Keratinocyte (primary cell): ENCODE results near the gene HOXD1. TPM values are rescaled to one million over a fixed set of nuclear protein-coding genes. Genes with fewer than 3 reads are reported as not detected.

Experiments
- DNase-seq: peaks from one replicate; pipeline ENCODE4 v3.0.0-alpha.2; 2011; ENCODE audit warnings: low read depth, missing footprints, low spot score
- FAIRE-seq: peaks from 2 replicates; lab custom pipeline; 2011; peaks lifted over from hg19 to GRCh38; lab: Jason Lieb, UNC
- H2AFZ ChIP-seq: 2 replicates; pipeline ENCODE4 v1.6.0; 2012; ENCODE audit warnings: low read length, control low read depth, inconsistent platforms; ENCODE audit not compliant: control insufficient read depth
- H3K27ac ChIP-seq: 2 replicates; pipeline ENCODE4 v1.5.1; 2011; ENCODE audit warnings: low read length; ENCODE audit not compliant: control insufficient read depth, insufficient read depth
- H3K27me3 ChIP-seq: 3 replicates; pipeline ENCODE4 v1.6.0; 2011; ENCODE audit warnings: low read length; ENCODE audit not compliant: control insufficient read depth, insufficient read depth; ENCODE audit errors: extremely low read depth
- H3K36me3 ChIP-seq, 2 experiments: 2 replicates in 1 of 2; 3 replicates in 1 of 2; pipeline ENCODE4 v1.5.1; 2011; ENCODE audit warnings: low read length in 2 of 2, mild to moderate bottlenecking in 1 of 2; ENCODE audit not compliant: control insufficient read depth in 2 of 2, insufficient read depth in 2 of 2; ENCODE audit errors: extremely low read depth in 1 of 2
- H3K4me1 ChIP-seq: 3 replicates; pipeline ENCODE4 v1.5.1; 2011; ENCODE audit warnings: low read length; ENCODE audit not compliant: control insufficient read depth, insufficient read depth; ENCODE audit errors: extremely low read depth
- H3K4me2 ChIP-seq: 3 replicates; pipeline ENCODE4 v1.6.0; 2011; ENCODE audit warnings: low read depth, low read length; ENCODE audit not compliant: control insufficient read depth, insufficient read depth; ENCODE audit errors: extremely low read depth
- H3K4me3 ChIP-seq, 3 experiments: fragments of 200-600 bp in 1 of 3; sonication (generic) in 1 of 3; 2 replicates in 2 of 3; 3 replicates in 1 of 3; pipeline ENCODE4 v1.5.1; 2011 to 2016; ENCODE audit warnings: low read length in 3 of 3, mild to moderate bottlenecking in 3 of 3, control low read depth in 2 of 3, inconsistent platforms in 1 of 3, low read depth in 1 of 3, mixed read lengths in 1 of 3, mixed run types in 1 of 3, moderate library complexity in 1 of 3; ENCODE audit not compliant: control insufficient read depth in 2 of 3, insufficient read depth in 2 of 3; ENCODE audit errors: extremely low read depth in 1 of 3
- H3K79me2 ChIP-seq: 2 replicates; pipeline ENCODE4 v1.6.0; 2012; ENCODE audit warnings: low read length; ENCODE audit not compliant: control insufficient read depth, insufficient read depth
- H3K9ac ChIP-seq: 3 replicates; pipeline ENCODE4 v1.6.0; 2011; ENCODE audit warnings: low read length; ENCODE audit not compliant: control insufficient read depth, insufficient read depth; ENCODE audit errors: extremely low read depth
- H3K9me1 ChIP-seq: 3 replicates; pipeline ENCODE4 v1.6.0; 2011; ENCODE audit warnings: low read length; ENCODE audit not compliant: control insufficient read depth, insufficient read depth; ENCODE audit errors: extremely low read depth
- H3K9me3 ChIP-seq: 2 replicates; pipeline ENCODE4 v1.5.1; 2012; ENCODE audit warnings: low read depth, low read length; ENCODE audit not compliant: control insufficient read depth
- H4K20me1 ChIP-seq: 3 replicates; pipeline ENCODE4 v1.6.0; 2011; ENCODE audit warnings: low read length; ENCODE audit not compliant: control insufficient read depth, insufficient read depth; ENCODE audit errors: extremely low read depth
- EZH2 ChIP-seq: IDR thresholded peaks from one replicate; pipeline ENCODE4 v1.6.1; 2012; ENCODE audit warnings: inconsistent platforms, mild to moderate bottlenecking, low read length, moderate library complexity
- dilution Hi-C: fragments of 300-500 bp; cut with MboI; formaldehyde crosslinking; loops from one replicate; pipeline ENCODE4 v1.7.0; 2020; ENCODE audit warnings: low sequenced_read_pairs; ENCODE audit not compliant: extremely low pct_ligation_motif_present
- polyA plus RNA-seq, 5 experiments: library from polyadenylated mRNA; depleted of rRNA in 3 of 5; stranded (reverse) in 3 of 5; stranded (forward) in 1 of 5; unstranded in 1 of 5; fragments of >200 nt; gene quantifications; 1 replicate in 1 of 5; 2 replicates in 3 of 5; 3 replicates in 1 of 5; pipeline versions ENCODE4 v1.2.1 to v1.2.3, GENCODE V29; 2011 to 2012; ENCODE audit warnings: missing spikeins in 2 of 5, low read depth in 1 of 5, low replicate concordance in 1 of 5
- TF ChIP-seq, protein P1 (sequence below), 3 experiments: IDR thresholded peaks in 1 of 3; conservative IDR thresholded peaks in 1 of 3; optimal IDR thresholded peaks in 1 of 3; 2 replicates in 2 of 3; 3 replicates in 1 of 3; pipeline versions ENCODE3 to v1.5.1; 2011; ENCODE audit warnings: low read length in 3 of 3, mild to moderate bottlenecking in 3 of 3, moderate library complexity in 2 of 3, control low read depth in 1 of 3, inconsistent platforms in 1 of 3; ENCODE audit not compliant: insufficient read depth in 2 of 3; ENCODE audit errors: extremely low read depth in 1 of 3

HOXD1 gene
- polyA plus RNA-seq, 1 donor (not counting 4 experiments of a cell fraction or from before 2014, with no cell fraction given): not detected

DNA sequence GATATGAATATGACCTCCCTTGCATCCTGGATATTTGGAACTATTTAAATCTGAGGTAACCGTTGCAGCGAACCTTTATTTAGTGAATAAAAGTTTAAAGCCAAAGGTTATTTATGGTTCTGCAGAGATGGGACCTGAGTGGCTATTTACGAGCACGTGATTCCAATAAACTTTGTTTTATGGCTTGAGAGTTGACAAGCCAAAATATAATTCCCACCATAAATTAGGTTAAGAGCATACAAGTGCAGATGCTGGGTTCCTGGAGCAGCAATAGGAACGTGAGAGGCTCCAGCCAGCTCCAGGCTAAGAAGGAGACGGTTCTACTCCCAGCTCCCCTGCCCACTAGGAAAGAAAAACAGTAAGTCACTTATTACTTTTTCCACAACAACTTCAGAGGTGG, 42.4 kb upstream of the HOXD1 start:
- TF ChIP-seq EZH2: no peak
- TF ChIP-seq, protein P1, sequence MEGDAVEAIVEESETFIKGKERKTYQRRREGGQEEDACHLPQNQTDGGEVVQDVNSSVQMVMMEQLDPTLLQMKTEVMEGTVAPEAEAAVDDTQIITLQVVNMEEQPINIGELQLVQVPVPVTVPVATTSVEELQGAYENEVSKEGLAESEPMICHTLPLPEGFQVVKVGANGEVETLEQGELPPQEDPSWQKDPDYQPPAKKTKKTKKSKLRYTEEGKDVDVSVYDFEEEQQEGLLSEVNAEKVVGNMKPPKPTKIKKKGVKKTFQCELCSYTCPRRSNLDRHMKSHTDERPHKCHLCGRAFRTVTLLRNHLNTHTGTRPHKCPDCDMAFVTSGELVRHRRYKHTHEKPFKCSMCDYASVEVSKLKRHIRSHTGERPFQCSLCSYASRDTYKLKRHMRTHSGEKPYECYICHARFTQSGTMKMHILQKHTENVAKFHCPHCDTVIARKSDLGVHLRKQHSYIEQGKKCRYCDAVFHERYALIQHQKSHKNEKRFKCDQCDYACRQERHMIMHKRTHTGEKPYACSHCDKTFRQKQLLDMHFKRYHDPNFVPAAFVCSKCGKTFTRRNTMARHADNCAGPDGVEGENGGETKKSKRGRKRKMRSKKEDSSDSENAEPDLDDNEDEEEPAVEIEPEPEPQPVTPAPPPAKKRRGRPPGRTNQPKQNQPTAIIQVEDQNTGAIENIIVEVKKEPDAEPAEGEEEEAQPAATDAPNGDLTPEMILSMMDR (optimal IDR thresholded peaks at IDR 0.05 in 1 of 3, IDR thresholded peaks at IDR 0.05 in 1 of 3, conservative IDR thresholded peaks at IDR 0.05 in 1 of 3; ENCODE audit: extremely low read depth in 1 of 3, insufficient read depth in 2 of 3, low read length in 3 of 3): no peak
- FAIRE-seq (no peak), DNase-seq (no peak)
- Histone ChIP-seq H3K79me2 (no peaks in the 10 kb centered on the region), H3K36me3 (no peaks in the 10 kb centered on the region), H3K9ac (no peak overlapping the region), H3K4me1 (no peaks in the 10 kb centered on the region), H3K4me3 (no peak overlapping the region), H3K9me3 (no peaks in the 10 kb centered on the region), H2AFZ (no peak overlapping the region), H3K4me2 (no peak overlapping the region), H3K27me3 (peaks cover 80% of the 10 kb centered on the region), H4K20me1 (no peaks in the 10 kb centered on the region), H3K27ac (no peak overlapping the region), H3K9me1 (no peaks in the 10 kb centered on the region)
- dilution Hi-C loops: no loop called here

DNA sequence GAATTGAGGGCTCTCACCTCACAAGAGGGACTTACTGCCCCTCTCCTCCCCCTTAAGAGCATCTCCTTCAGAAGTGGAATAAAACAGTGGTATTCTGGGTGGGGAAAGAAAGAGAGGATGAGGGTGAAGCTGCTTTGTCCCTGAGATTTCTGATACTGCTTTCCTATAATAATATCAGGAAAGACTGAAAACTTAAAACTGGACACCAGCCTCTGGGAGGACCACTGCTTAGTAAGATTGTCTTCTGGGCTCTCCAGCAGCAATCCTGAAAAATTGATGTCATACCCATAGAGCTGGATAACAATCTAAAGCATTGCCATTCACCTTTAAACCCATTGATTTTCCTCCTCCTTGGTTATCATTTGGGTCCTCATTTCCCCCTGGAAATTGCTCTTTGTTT, 41.8 kb upstream of the HOXD1 start:
- TF ChIP-seq EZH2: no peak
- TF ChIP-seq, protein P1 (optimal IDR thresholded peaks at IDR 0.05 in 1 of 3, IDR thresholded peaks at IDR 0.05 in 1 of 3, conservative IDR thresholded peaks at IDR 0.05 in 1 of 3; ENCODE audit: extremely low read depth in 1 of 3, insufficient read depth in 2 of 3, low read length in 3 of 3): no peak
- Histone ChIP-seq H3K4me1 (no peaks in the 10 kb centered on the region), H3K27me3 (peaks cover 80% of the 10 kb centered on the region), H3K4me2 (no peak overlapping the region), H3K27ac (no peak overlapping the region), H4K20me1 (no peaks in the 10 kb centered on the region), H3K9me1 (no peaks in the 10 kb centered on the region), H3K36me3 (no peaks in the 10 kb centered on the region), H3K4me3 (no peak overlapping the region), H3K9me3 (no peaks in the 10 kb centered on the region), H2AFZ (no peak overlapping the region), H3K9ac (no peak overlapping the region), H3K79me2 (no peaks in the 10 kb centered on the region)
- FAIRE-seq: no peak
- dilution Hi-C loops: no loop called here
- DNase-seq: no peak
